ENCODE measurements around the gene MME.

DNA sequence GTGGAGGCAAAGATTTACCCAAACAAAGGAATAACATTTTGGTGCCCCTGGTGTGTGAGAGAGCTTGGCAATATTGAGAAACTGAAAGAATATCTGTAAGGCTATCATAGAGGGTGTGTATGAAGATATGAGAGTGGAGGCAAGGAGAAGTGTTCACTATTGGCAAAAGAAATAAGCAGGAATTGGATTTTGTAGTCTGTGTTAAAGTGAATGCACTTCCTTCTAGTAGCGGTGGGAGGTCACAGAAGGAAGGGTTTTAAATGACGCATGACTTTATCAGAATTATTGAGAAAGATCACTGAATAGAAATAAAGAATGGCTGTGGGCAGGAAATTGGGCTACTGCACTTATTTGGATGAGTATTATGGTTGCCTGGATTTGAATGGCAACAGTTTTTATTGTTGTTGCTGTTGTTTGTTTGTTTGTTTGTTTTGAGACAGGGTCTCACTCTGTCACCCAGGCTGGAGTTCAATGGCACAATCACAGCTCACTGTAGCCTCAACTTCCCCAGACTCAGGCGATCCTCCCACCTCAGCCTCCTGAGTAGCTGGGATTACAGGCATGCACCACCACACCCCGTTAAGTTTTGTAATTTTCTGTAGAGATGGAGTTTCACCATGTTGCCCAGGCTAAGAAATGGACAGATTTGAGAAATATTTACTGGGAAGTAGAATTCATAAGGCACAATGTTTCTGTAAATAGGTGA, 16.3 kb downstream of the MME start:
- TF ChIP-seq, protein P1, sequence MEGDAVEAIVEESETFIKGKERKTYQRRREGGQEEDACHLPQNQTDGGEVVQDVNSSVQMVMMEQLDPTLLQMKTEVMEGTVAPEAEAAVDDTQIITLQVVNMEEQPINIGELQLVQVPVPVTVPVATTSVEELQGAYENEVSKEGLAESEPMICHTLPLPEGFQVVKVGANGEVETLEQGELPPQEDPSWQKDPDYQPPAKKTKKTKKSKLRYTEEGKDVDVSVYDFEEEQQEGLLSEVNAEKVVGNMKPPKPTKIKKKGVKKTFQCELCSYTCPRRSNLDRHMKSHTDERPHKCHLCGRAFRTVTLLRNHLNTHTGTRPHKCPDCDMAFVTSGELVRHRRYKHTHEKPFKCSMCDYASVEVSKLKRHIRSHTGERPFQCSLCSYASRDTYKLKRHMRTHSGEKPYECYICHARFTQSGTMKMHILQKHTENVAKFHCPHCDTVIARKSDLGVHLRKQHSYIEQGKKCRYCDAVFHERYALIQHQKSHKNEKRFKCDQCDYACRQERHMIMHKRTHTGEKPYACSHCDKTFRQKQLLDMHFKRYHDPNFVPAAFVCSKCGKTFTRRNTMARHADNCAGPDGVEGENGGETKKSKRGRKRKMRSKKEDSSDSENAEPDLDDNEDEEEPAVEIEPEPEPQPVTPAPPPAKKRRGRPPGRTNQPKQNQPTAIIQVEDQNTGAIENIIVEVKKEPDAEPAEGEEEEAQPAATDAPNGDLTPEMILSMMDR (IDR thresholded peaks at IDR 0.05), result no peak
- TF ChIP-seq POLR2A (IDR thresholded peaks at IDR 0.05), result no peak
